RWPE2 (cell line): ENCODE results near the gene TLK2.
"Not testable (repeated sequence)": the region's sequence is repeated elsewhere in the genome, so short reads cannot be mapped to it uniquely, and the experiment has no call there.

ENCODE experiments used
- ATAC-seq: fragments of 200-7000 bp; cut with Tn5 transposase; 3 replicates; pipeline ENCODE4 v1.9.1; 2021; ENCODE audit warnings: low read depth
- DNase-seq: peaks from one replicate; pipeline ENCODE4 v3.0.0-alpha.2; 2020; ENCODE audit warnings: low spot score
- H3K27ac ChIP-seq: fragments of 450-650 bp; 2 replicates; pipeline ENCODE4 v1.5.1; 2017; ENCODE audit warnings: mild to moderate bottlenecking; ENCODE audit not compliant: poor library complexity, severe bottlenecking
- H3K27me3 ChIP-seq: fragments of 250-450 bp; sonication (Bioruptor Pico); 2 replicates; pipeline ENCODE4 v1.5.1; 2021; ENCODE audit warnings: mild to moderate bottlenecking, moderate library complexity; ENCODE audit not compliant: insufficient read depth, poor library complexity, severe bottlenecking
- H3K36me3 ChIP-seq: fragments of 250-450 bp; sonication (Bioruptor Pico); 2 replicates; pipeline ENCODE4 v1.5.1; 2020; ENCODE audit warnings: low read depth, mild to moderate bottlenecking, moderate library complexity
- H3K4me1 ChIP-seq: fragments of 250-450 bp; sonication (Bioruptor Pico); 2 replicates; pipeline ENCODE4 v1.5.1; 2021; ENCODE audit warnings: mild to moderate bottlenecking, moderate library complexity; ENCODE audit not compliant: insufficient read depth, poor library complexity, severe bottlenecking
- H3K4me3 ChIP-seq: fragments of 250-450 bp; sonication (Bioruptor Pico); 2 replicates; pipeline ENCODE4 v1.5.1; 2021; ENCODE audit warnings: mild to moderate bottlenecking, moderate library complexity; ENCODE audit not compliant: severe bottlenecking
- H3K9me3 ChIP-seq: fragments of 250-450 bp; sonication (Bioruptor Pico); 2 replicates; pipeline ENCODE4 v1.5.1; 2021; ENCODE audit warnings: mild to moderate bottlenecking, moderate library complexity; ENCODE audit not compliant: severe bottlenecking

The TLK2 gene

DNA sequence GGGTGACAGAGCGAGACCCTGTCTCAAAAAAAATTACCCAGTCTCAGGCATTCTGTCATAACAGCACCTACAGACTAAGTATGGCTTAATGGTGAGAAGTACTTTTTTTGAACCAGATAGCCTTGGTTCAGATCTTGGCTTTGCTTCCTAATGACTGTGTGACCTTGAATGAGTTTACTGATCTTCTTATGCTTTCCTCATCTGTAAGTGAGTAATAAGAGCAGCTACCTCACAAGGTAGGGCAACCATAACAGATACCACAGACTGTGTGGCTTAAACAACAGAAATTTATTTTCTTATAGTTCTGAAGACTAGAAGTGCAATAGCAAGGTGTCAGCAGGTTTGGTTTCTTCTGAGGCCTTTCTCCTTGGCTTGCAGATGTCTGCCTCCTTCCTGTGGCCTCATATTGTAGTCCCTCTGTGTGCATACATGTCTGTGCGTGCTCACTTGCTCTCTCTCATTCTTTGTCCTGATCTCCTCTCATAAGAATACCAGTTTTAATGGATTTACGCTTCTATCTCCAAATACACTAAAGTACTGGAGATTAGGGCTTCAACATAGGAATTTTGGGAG, 31.7 kb downstream of the TLK2 start:
- not testable (repeated sequence) for H3K36me3 ChIP-seq, H3K27me3 ChIP-seq, H3K9me3 ChIP-seq, DNase-seq, H3K4me3 ChIP-seq, H3K4me1 ChIP-seq, H3K27ac ChIP-seq
- ATAC-seq = 0 out of 3 replicates have a peak, but pooled peaks have one; percentile 36

DNA sequence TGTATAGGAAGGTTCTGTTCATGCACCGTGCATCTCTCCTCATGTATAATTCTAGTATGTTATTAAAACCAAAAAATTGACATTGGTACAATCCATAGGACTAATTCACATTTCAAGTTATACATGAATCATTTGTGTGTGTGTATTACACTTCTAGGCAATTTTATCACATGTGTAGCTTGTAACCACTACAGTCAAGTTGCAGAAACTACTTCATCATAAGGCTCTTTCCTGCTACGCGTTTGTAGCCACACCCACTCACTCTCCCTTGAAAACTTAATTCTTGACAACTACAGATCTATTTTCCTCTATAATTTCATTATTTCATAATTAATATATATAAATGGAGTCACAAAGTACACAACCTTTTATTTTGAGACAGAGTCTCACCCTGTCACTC, 32.4 kb downstream of the TLK2 start:
- not testable (repeated sequence) for H3K9me3 ChIP-seq, ATAC-seq, DNase-seq, H3K4me3 ChIP-seq, H3K27me3 ChIP-seq, H3K36me3 ChIP-seq, H3K27ac ChIP-seq, H3K4me1 ChIP-seq

DNA sequence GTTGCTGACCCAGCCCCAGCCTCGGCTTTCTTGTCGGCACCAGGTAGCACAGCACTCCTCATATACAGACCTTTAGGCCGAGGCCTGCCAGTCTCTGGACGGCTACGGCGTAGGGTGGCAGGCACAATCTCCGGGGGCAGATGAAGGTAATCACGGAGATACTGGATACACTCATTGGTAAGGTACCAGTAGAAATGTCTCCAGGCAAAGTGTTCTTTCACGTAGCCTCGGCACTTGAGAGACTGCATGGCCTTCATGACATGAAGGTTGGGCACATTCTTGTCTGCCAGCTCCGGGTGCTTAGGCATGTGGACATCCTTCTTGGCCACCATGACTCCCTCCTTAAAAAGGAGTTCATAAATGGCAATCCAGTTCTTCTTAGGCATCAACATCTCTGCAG, 37.8 kb downstream of the TLK2 start:
- H3K9me3 ChIP-seq, H3K4me1 ChIP-seq, H3K27ac ChIP-seq, H3K36me3 ChIP-seq, H3K4me3 ChIP-seq, ATAC-seq, H3K27me3 ChIP-seq, DNase-seq: not testable (repeated sequence)

DNA sequence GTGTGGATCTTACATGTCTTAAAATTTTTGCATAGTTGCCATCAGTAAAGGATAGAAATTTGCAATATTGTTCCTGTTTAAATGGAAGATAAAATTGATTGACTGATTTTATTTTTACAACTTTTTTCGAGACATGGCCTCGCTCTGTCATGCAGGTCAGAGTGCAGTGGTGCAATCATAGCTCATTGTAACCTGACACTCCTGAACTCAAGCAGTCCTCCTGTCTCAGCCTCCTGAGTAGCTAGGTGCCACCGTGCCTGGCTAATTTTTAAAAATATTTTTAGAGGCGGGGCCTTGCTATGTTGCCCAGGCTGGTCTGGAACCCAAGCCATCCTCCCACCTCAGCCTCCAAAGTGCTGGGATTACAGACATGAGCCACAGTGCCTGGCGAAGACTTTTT, 42.7 kb downstream of the TLK2 start:
- H3K36me3 ChIP-seq = peaks cover 10% of the 10 kb centered on the region; the same call in 1 of the 2 replicates
- H3K4me1 ChIP-seq, DNase-seq, H3K27me3 ChIP-seq, H3K9me3 ChIP-seq, ATAC-seq, H3K4me3 ChIP-seq, H3K27ac ChIP-seq: not testable (repeated sequence)

DNA sequence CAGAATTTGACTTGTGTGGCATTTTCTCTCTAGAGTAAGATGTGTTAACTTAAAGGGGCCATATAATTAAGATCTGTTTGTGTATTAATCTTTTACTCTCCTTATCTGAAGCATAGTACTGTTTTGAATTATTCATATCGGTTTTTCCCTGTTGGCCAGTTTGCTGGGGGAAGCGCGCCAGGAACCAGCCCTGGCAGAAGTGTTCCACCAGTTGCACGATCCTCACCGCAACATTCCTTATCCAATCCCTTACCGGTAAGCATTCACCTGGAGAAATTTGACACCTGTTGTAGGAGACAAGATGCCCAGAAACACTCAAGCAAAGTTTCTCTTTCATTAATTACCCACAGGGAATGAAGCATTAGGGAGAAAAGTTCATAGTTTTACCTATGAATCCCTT, 45.5 kb downstream of the TLK2 start:
- H3K4me1 ChIP-seq, H3K27ac ChIP-seq, H3K9me3 ChIP-seq, H3K4me3 ChIP-seq, DNase-seq, H3K27me3 ChIP-seq: not testable (repeated sequence)
- peak; percentile 64; the same call in 2 of the 3 replicates for ATAC-seq
- H3K36me3 ChIP-seq = peaks cover 11% of the 10 kb centered on the region; the same call in 1 of the 2 replicates

DNA sequence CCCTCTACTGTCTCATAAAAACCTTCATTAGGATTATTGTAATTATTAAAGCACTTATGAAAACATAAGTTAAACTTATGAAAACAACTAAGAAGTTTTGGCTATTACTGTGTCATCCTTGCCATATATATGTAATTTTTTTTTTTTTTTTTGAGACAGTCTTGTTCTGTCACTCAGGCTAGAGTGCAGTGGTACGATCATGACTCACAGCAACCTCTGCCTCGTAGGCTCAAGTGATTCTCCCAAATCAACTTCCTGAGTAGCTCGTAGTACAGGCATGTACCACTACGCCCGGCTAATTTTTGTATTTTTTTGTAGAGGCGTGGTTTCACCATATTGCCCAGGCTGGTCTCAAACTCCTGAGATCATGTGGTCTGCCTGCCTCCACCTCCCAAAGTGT, 46.7 kb downstream of the TLK2 start:
- peak; percentile 87 for ATAC-seq
- peak overlapping the region; percentile 13 for H3K27ac ChIP-seq
- H3K4me3 ChIP-seq, H3K9me3 ChIP-seq, H3K27me3 ChIP-seq, DNase-seq, H3K4me1 ChIP-seq: not testable (repeated sequence)
- H3K36me3 ChIP-seq = peaks cover 20% of the 10 kb centered on the region; the same call in 1 of the 2 replicates

DNA sequence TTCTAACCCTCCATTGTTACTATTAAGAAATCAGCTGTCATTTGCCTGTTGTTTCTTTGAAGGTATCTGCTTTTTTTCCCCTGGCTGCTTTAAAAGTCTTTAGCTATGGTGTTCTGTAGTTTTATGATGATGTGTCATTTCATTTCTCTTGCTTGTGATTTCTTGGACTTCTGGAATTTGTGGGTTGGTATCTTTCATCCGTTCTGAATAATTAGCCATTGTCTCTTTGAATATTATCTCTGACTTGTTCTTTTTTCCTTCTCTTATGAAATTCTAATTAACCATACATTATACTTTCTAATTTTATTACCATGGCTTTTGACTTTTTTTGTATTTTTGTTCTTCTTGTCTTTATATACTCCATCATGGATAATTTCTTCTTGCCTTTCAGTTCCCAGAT, 52.3 kb downstream of the TLK2 start:
- not testable (repeated sequence) for H3K27ac ChIP-seq, H3K4me1 ChIP-seq, DNase-seq, H3K27me3 ChIP-seq, ATAC-seq, H3K4me3 ChIP-seq, H3K9me3 ChIP-seq
- H3K36me3 ChIP-seq = peaks cover 11% of the 10 kb centered on the region; the same call in 1 of the 2 replicates

DNA sequence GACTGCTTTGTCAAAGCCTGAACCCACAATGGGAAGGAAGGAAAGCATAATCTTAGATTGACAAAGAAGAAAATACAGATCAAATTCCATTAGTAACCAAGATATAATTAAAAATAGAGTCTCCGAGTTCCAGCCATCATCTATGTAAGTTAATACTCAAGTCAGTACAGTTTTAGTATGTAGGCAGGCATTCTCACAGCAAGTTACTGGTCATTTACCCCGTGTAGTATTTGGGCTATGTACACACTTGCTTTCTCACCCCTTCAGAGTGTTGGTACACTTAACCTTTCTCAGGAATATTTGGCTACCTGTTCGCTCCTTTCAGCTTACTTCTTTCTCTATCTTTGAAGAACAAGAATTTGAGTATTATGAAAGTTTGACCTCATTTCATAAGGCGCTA, 57.9 kb downstream of the TLK2 start:
- not testable (repeated sequence) for H3K27me3 ChIP-seq, DNase-seq, ATAC-seq, H3K4me1 ChIP-seq, H3K9me3 ChIP-seq, H3K4me3 ChIP-seq, H3K27ac ChIP-seq
- H3K36me3 ChIP-seq = peaks cover 18% of the 10 kb centered on the region

DNA sequence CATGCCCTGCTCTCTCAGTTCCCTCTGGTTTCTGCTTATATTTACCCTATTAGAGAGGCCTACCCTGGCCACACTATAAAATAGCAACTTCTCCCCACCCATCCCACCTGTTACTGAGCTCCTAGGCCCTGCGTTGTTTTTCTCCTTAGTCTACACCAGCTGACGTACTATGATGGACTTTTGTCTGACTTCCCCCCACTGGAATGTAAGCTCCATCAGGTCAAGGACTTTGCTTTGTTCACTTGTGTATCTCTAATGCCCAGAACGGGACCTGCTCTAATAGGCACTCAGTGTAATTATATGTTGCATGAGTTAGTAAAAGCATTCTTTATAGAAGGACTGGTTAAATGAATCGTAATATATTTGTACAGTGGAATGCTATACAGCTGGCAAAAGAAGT, 62.4 kb downstream of the TLK2 start:
- H3K4me1 ChIP-seq, DNase-seq, H3K27ac ChIP-seq, H3K4me3 ChIP-seq, H3K27me3 ChIP-seq, H3K9me3 ChIP-seq, ATAC-seq: not testable (repeated sequence)
- peaks cover 23% of the 10 kb centered on the region for H3K36me3 ChIP-seq

DNA sequence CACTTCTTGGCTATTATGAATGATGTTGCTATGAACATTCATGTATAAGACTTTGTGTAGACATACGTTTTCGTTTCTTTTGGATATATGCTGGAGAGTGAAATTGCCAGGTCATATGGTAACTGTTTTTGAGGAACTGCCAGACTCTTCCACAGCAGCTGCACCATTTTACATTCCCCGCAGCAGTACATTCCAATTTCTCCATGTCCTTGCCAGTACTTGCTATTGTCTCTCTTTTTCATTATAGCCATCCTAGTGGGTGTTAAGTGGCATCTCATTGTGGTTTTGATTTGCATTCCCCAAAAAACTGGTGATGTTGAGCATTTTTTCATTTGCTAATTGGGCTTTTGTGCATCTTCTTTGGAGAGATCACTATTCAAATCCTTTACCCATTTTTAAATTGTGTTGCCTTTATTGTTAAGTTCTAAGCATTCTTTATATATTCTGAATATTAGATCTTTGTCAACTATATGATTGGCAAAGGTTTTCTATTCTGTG, 64.7 kb downstream of the TLK2 start:
- H3K9me3 ChIP-seq, H3K27me3 ChIP-seq, H3K4me1 ChIP-seq, H3K4me3 ChIP-seq, H3K27ac ChIP-seq, ATAC-seq, DNase-seq: not testable (repeated sequence)
- peaks cover 13% of the 10 kb centered on the region; the same call in 1 of the 2 replicates for H3K36me3 ChIP-seq

DNA sequence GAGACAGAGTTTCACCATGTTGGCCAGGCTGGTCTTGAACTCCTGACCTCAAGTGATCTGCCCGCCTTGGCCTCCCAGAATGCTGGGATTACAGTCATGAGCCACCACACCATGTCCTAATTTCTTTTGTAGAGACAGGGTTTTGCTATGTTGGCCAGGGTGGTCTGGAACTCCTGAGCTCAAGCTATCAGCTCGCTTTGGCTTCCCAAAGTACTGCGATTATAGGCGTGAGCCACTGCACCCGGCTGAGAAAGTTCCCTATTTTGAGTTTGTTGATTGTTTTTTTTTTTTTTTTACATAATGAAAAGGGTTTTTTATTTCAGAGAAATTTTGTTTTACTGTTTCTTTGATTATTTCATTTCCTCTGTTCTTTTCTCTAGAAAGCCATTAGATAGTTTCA, 67.4 kb downstream of the TLK2 start:
- H3K4me3 ChIP-seq, H3K27ac ChIP-seq, H3K27me3 ChIP-seq, H3K9me3 ChIP-seq, DNase-seq, H3K36me3 ChIP-seq, ATAC-seq, H3K4me1 ChIP-seq: not testable (repeated sequence)
